Esophagus (tissue), 2 donors: ENCODE results near the gene NR2C2. TPM values are rescaled to one million over a fixed set of nuclear protein-coding genes. Genes with fewer than 3 reads are reported as not detected.

Experiments
- polyA plus RNA-seq, 2 donors: library from polyadenylated mRNA; stranded (reverse); fragments of 200-250 nt; gene quantifications; one replicate each; pipeline ENCODE4 v1.2.3, GENCODE V29; 2013
- donor health status: healthy with polysubstance abuse.
- donor health status: Bipolar disorder and iron deficiency.

Gene NR2C2
- polyA plus RNA-seq, 2 donors = 5.0 to 6.1 TPM

Other genes with a start within 250 kb of the NR2C2 start
- gene FGD5, start 128.6 kb upstream of the NR2C2 start, polyA plus RNA-seq = 1 to 10 TPM; 1.7 TPM
- 10 to 100 TPM; 41.3 to 43.4 TPM for gene MRPS25, start 117.7 kb downstream of the NR2C2 start, polyA plus RNA-seq
- 1 to 10 TPM; 4.7 to 5.7 TPM for gene RBSN, start 151.6 kb downstream of the NR2C2 start, polyA plus RNA-seq